NT2/D1 (cell line): ENCODE measurements around the gene TARBP2.

ENCODE experiments used
- DNase-seq: peaks from one replicate; pipeline ENCODE4 v3.0.0-alpha.2; 2011; ENCODE audit warnings: low read depth, low spot score
- H3K27me3 ChIP-seq: 2 replicates; pipeline ENCODE4 v1.6.0; 2011; ENCODE audit warnings: mild to moderate bottlenecking; ENCODE audit not compliant: insufficient read length, insufficient read depth
- H3K36me3 ChIP-seq: 2 replicates; pipeline ENCODE4 v1.6.1; 2011; ENCODE audit warnings: mild to moderate bottlenecking, low read length, mixed read lengths; ENCODE audit not compliant: insufficient read depth, insufficient read length
- H3K4me1 ChIP-seq: 2 replicates; pipeline ENCODE4 v1.5.1; 2011; ENCODE audit not compliant: insufficient read depth, insufficient read length
- H3K4me3 ChIP-seq: 2 replicates; pipeline ENCODE4 v1.5.1; 2011; ENCODE audit warnings: low read depth; ENCODE audit not compliant: insufficient read length
- H3K9ac ChIP-seq: 2 replicates; pipeline ENCODE4 v1.6.0; 2011; ENCODE audit warnings: low read depth; ENCODE audit not compliant: insufficient read length
- H3K9me3 ChIP-seq: 2 replicates; pipeline ENCODE4 v1.5.1; 2011; ENCODE audit warnings: mild to moderate bottlenecking, low read length; ENCODE audit not compliant: insufficient read depth
- SUZ12 ChIP-seq: IDR thresholded peaks from 2 replicates; pipeline ENCODE4 v1.6.1; 2011; ENCODE audit not compliant: insufficient read length, insufficient read depth; ENCODE audit errors: extremely low read depth
- YY1 ChIP-seq: IDR thresholded peaks from 2 replicates; pipeline ENCODE4 v1.6.1; 2011; ENCODE audit not compliant: insufficient read length, insufficient read depth
- ZNF274 ChIP-seq: IDR thresholded peaks from 2 replicates; pipeline ENCODE4 v1.6.1; 2011; ENCODE audit warnings: mild to moderate bottlenecking, low read depth, low read length

TARBP2 gene

GRCh38 chr12:53508534-53509170, 7.6 kb downstream of the TARBP2 start:
- Histone ChIP-seq H3K4me1 (peaks cover 4% of the 10 kb centered on the region), H3K4me3 (no peak overlapping the region), H3K27me3 (no peaks in the 10 kb centered on the region), H3K9me3 (no peaks in the 10 kb centered on the region), H3K36me3 (peaks cover 73% of the 10 kb centered on the region), H3K9ac (no peak overlapping the region)
- DNase-seq, result peak; percentile 77
- TF ChIP-seq ZNF274, result no peak
- peak; percentile 24 for TF ChIP-seq YY1
- no peak for TF ChIP-seq SUZ12

- Histone ChIP-seq H3K27me3 (no peaks in the 10 kb centered on the region), H3K9me3 (no peaks in the 10 kb centered on the region), H3K4me3 (no peak overlapping the region), H3K9ac (no peak overlapping the region), H3K4me1 (peaks cover 4% of the 10 kb centered on the region), H3K36me3 (peaks cover 73% of the 10 kb centered on the region)
- no peak for DNase-seq
- no peak for TF ChIP-seq SUZ12
- TF ChIP-seq YY1, result no peak
- no peak for TF ChIP-seq ZNF274
These were observed 9.2 kb downstream of the TARBP2 start for GRCh38 chr12:53510181-53510812.

GRCh38 chr12:53513712-53514410, 12.8 kb downstream of the TARBP2 start:
- H3K27me3 ChIP-seq, result no peaks in the 10 kb centered on the region
- DNase-seq, result no peak
- H3K4me3 ChIP-seq, result no peak overlapping the region
- H3K9ac ChIP-seq, result no peak overlapping the region
- no peaks in the 10 kb centered on the region for H3K9me3 ChIP-seq
- TF ChIP-seq YY1 (no peak), SUZ12 (no peak), ZNF274 (no peak)
- no peaks in the 10 kb centered on the region for H3K4me1 ChIP-seq
- peaks cover 72% of the 10 kb centered on the region for H3K36me3 ChIP-seq

GRCh38 chr12:53514628-53515290, 13.7 kb downstream of the TARBP2 start:
- H3K9ac ChIP-seq, result no peak overlapping the region
- no peaks in the 10 kb centered on the region for H3K9me3 ChIP-seq
- H3K27me3 ChIP-seq, result no peaks in the 10 kb centered on the region
- peaks cover 72% of the 10 kb centered on the region for H3K36me3 ChIP-seq
- no peaks in the 10 kb centered on the region for H3K4me1 ChIP-seq
- TF ChIP-seq SUZ12 (no peak), ZNF274 (no peak), YY1 (no peak)
- H3K4me3 ChIP-seq, result no peak overlapping the region
- no peak for DNase-seq

- Histone ChIP-seq H3K27me3 (no peaks in the 10 kb centered on the region), H3K4me1 (no peaks in the 10 kb centered on the region), H3K36me3 (peaks cover 70% of the 10 kb centered on the region), H3K4me3 (no peak overlapping the region), H3K9ac (no peak overlapping the region), H3K9me3 (no peaks in the 10 kb centered on the region)
- DNase-seq, result no peak
- TF ChIP-seq YY1 (no peak), ZNF274 (no peak), SUZ12 (no peak)
These were observed 14.2 kb downstream of the TARBP2 start for GRCh38 chr12:53515291-53515680.

GRCh38 chr12:53516758-53517455, 15.8 kb downstream of the TARBP2 start:
- Histone ChIP-seq H3K4me1 (no peaks in the 10 kb centered on the region), H3K36me3 (peaks cover 69% of the 10 kb centered on the region), H3K4me3 (no peak overlapping the region), H3K9ac (no peak overlapping the region), H3K9me3 (no peaks in the 10 kb centered on the region), H3K27me3 (no peaks in the 10 kb centered on the region)
- TF ChIP-seq YY1 (no peak), ZNF274 (no peak), SUZ12 (no peak)
- DNase-seq, result no peak

- H3K9me3 ChIP-seq, result no peaks in the 10 kb centered on the region
- no peaks in the 10 kb centered on the region for H3K27me3 ChIP-seq
- no peak overlapping the region for H3K9ac ChIP-seq
- H3K4me3 ChIP-seq, result no peak overlapping the region
- H3K36me3 ChIP-seq, result peaks cover 68% of the 10 kb centered on the region
- no peaks in the 10 kb centered on the region for H3K4me1 ChIP-seq
- TF ChIP-seq SUZ12, result no peak
- TF ChIP-seq YY1, result no peak
- no peak for TF ChIP-seq ZNF274
- DNase-seq, result no peak
These were observed 17.3 kb downstream of the TARBP2 start for GRCh38 chr12:53518381-53518780.
